ENCODE results near the gene TMEM132D. TPM values are rescaled to one million over a fixed set of nuclear protein-coding genes. Genes with fewer than 3 reads are reported as not detected.

Gene TMEM132D
- total and polyA plus RNA-seq, 4 donors = 0.01 to 0.14 (median 0.08) TPM

DNA sequence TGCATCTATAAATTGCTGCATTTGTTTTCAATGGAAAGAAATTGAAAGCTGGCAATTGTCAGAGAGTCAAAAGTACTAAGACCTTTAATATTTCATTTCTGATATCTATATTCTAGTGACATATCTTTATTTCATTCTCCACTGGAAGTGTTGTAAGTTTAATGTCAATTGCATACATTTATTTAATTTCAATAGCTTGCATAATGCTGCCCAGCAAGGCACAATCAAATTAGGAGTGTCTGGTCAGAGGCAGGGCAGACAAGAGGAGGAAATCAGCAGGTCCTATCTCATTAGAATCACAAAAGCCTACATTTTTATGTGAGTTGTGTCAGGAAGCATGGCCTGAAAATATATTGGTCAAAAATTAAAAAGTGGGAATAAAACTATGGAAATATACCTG, 112.9 kb downstream of the TMEM132D start:
- Histone ChIP-seq H3K4me1 (ENCODE audit: control insufficient read depth in 4 of 4, insufficient read depth in 4 of 4, low read length in 3 of 4) (no peaks in the 10 kb centered on the region), H3K36me3 (ENCODE audit: control insufficient read depth in 4 of 4, insufficient read depth in 3 of 4, low read depth in 1 of 4, low read length in 3 of 4) (no peaks in the 10 kb centered on the region), H3K4me3 (ENCODE audit: low read depth in 1 of 3, low read length in 3 of 3) (no peak overlapping the region), H3K27me3 (ENCODE audit: control insufficient read depth in 4 of 4, insufficient read depth in 4 of 4, low read length in 3 of 4) (peaks cover 0 to 2% (median 0%) of the 10 kb centered on the region in 4 donors), H3K27ac (ENCODE audit: low read depth in 1 of 2, low read length in 2 of 2) (no peak overlapping the region), H3K9ac (ENCODE audit: low read depth in 1 of 2, low read length in 2 of 2) (no peak overlapping the region), H3K9me3 (ENCODE audit: control insufficient read depth in 4 of 4, low read length in 3 of 4) (peaks cover 0 to 1% (median 0%) of the 10 kb centered on the region in 4 donors)
- TF ChIP-seq FOXA1 (IDR thresholded peaks at IDR 0.05) (no peak), HNF4A (conservative IDR thresholded peaks at IDR 0.05) (no peak), NR2F2 (IDR thresholded peaks at IDR 0.05) (no peak), RAD21 (IDR thresholded peaks at IDR 0.05) (no peak), TAF1 (conservative IDR thresholded peaks at IDR 0.05) (no peak), JUND (IDR thresholded peaks at IDR 0.05) (no peak), SP1 (IDR thresholded peaks at IDR 0.05) (no peak), EGR1 (IDR thresholded peaks at IDR 0.05; ENCODE audit: low read depth in 2 of 2) (no peak), YY1 (IDR thresholded peaks at IDR 0.05) (no peak)
- TF ChIP-seq, protein P1, sequence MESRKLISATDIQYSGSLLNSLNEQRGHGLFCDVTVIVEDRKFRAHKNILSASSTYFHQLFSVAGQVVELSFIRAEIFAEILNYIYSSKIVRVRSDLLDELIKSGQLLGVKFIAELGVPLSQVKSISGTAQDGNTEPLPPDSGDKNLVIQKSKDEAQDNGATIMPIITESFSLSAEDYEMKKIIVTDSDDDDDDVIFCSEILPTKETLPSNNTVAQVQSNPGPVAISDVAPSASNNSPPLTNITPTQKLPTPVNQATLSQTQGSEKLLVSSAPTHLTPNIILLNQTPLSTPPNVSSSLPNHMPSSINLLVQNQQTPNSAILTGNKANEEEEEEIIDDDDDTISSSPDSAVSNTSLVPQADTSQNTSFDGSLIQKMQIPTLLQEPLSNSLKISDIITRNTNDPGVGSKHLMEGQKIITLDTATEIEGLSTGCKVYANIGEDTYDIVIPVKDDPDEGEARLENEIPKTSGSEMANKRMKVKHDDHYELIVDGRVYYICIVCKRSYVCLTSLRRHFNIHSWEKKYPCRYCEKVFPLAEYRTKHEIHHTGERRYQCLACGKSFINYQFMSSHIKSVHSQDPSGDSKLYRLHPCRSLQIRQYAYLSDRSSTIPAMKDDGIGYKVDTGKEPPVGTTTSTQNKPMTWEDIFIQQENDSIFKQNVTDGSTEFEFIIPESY (IDR thresholded peaks at IDR 0.05) = no peak
- TF ChIP-seq, protein P2, sequence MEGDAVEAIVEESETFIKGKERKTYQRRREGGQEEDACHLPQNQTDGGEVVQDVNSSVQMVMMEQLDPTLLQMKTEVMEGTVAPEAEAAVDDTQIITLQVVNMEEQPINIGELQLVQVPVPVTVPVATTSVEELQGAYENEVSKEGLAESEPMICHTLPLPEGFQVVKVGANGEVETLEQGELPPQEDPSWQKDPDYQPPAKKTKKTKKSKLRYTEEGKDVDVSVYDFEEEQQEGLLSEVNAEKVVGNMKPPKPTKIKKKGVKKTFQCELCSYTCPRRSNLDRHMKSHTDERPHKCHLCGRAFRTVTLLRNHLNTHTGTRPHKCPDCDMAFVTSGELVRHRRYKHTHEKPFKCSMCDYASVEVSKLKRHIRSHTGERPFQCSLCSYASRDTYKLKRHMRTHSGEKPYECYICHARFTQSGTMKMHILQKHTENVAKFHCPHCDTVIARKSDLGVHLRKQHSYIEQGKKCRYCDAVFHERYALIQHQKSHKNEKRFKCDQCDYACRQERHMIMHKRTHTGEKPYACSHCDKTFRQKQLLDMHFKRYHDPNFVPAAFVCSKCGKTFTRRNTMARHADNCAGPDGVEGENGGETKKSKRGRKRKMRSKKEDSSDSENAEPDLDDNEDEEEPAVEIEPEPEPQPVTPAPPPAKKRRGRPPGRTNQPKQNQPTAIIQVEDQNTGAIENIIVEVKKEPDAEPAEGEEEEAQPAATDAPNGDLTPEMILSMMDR (IDR thresholded peaks at IDR 0.05; ENCODE audit: low read depth, low read length, missing input control) = no peak
- TF ChIP-seq, protein P3, sequence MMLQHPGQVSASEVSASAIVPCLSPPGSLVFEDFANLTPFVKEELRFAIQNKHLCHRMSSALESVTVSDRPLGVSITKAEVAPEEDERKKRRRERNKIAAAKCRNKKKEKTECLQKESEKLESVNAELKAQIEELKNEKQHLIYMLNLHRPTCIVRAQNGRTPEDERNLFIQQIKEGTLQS (IDR thresholded peaks at IDR 0.05) = no peak
- DNase-seq (ENCODE audit: low spot score) = no peak

DNA sequence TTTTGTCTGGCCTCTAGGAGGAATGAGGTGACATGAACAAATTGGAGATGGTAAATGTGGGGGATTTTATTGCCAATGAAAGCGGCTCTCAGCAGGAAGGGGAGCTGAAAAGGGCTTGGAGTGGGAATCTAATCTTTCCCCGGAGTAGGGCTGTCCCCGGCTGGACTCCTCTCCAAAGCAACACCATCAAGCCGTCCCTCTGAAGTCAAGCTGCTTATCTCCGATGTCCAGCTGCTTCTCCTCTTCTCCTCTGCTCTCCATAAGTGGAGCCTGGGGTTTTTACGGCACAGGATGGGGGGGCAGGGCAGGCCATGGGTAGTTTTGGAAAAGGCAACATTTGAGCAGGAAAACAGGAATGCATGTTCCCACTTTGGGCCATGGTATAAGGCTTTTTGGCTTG, 113.5 kb downstream of the TMEM132D start:
- H3K27me3 ChIP-seq (ENCODE audit: control insufficient read depth in 4 of 4, insufficient read depth in 4 of 4, low read length in 3 of 4) = peaks cover 0 to 2% (median 0%) of the 10 kb centered on the region in 4 donors
- DNase-seq (ENCODE audit: low spot score) = no peak
- TF ChIP-seq RXRA (IDR thresholded peaks at IDR 0.05) = no peak
- TF ChIP-seq YY1 (IDR thresholded peaks at IDR 0.05) = no peak
- no peak for TF ChIP-seq FOXA2 (IDR thresholded peaks at IDR 0.05)
- TF ChIP-seq EGR1 (IDR thresholded peaks at IDR 0.05; ENCODE audit: low read depth in 2 of 2) = no peak
- TF ChIP-seq, protein P2 (IDR thresholded peaks at IDR 0.05; ENCODE audit: low read depth, low read length, missing input control) = no peak
- no peak for TF ChIP-seq RAD21 (IDR thresholded peaks at IDR 0.05)
- no peak for TF ChIP-seq TAF1 (conservative IDR thresholded peaks at IDR 0.05)
- TF ChIP-seq, protein P4, sequence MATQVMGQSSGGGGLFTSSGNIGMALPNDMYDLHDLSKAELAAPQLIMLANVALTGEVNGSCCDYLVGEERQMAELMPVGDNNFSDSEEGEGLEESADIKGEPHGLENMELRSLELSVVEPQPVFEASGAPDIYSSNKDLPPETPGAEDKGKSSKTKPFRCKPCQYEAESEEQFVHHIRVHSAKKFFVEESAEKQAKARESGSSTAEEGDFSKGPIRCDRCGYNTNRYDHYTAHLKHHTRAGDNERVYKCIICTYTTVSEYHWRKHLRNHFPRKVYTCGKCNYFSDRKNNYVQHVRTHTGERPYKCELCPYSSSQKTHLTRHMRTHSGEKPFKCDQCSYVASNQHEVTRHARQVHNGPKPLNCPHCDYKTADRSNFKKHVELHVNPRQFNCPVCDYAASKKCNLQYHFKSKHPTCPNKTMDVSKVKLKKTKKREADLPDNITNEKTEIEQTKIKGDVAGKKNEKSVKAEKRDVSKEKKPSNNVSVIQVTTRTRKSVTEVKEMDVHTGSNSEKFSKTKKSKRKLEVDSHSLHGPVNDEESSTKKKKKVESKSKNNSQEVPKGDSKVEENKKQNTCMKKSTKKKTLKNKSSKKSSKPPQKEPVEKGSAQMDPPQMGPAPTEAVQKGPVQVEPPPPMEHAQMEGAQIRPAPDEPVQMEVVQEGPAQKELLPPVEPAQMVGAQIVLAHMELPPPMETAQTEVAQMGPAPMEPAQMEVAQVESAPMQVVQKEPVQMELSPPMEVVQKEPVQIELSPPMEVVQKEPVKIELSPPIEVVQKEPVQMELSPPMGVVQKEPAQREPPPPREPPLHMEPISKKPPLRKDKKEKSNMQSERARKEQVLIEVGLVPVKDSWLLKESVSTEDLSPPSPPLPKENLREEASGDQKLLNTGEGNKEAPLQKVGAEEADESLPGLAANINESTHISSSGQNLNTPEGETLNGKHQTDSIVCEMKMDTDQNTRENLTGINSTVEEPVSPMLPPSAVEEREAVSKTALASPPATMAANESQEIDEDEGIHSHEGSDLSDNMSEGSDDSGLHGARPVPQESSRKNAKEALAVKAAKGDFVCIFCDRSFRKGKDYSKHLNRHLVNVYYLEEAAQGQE (IDR thresholded peaks at IDR 0.05) = no peak

More for the DNA sequence above, 113.5 kb downstream of the TMEM132D start:
- Histone ChIP-seq H3K4me3 (ENCODE audit: low read depth in 1 of 3, low read length in 3 of 3) (no peak overlapping the region), H3K9ac (ENCODE audit: low read depth in 1 of 2, low read length in 2 of 2) (no peak overlapping the region), H3K36me3 (ENCODE audit: control insufficient read depth in 4 of 4, insufficient read depth in 3 of 4, low read depth in 1 of 4, low read length in 3 of 4) (no peaks in the 10 kb centered on the region), H3K4me1 (ENCODE audit: control insufficient read depth in 4 of 4, insufficient read depth in 4 of 4, low read length in 3 of 4) (no peaks in the 10 kb centered on the region), H3K9me3 (ENCODE audit: control insufficient read depth in 4 of 4, low read length in 3 of 4) (peaks cover 0 to 1% (median 0%) of the 10 kb centered on the region in 4 donors), H3K27ac (ENCODE audit: low read depth in 1 of 2, low read length in 2 of 2) (no peak overlapping the region)
- 33% methylated on average over 6 of the region's 6 CpGs for WGBS

Measured in liver (tissue), 9 donors.